GM10266 (cell line): ENCODE data around the gene PACSIN3.

Source experiments
- DNase-seq: peaks from one replicate; pipeline ENCODE4 v3.0.0; 2012; ENCODE audit errors: extremely low spot score
- CTCF ChIP-seq: IDR thresholded peaks from 2 replicates; pipeline ENCODE4 v1.5.1; 2012; ENCODE audit warnings: mild to moderate bottlenecking, low read depth; ENCODE audit not compliant: control insufficient read depth, insufficient read depth; ENCODE audit errors: missing control alignments

PACSIN3 gene

GRCh38 chr11:47147250-47147649, 39.0 kb downstream of the PACSIN3 start:
- no peak for DNase-seq
- no peak for TF ChIP-seq CTCF

DNA sequence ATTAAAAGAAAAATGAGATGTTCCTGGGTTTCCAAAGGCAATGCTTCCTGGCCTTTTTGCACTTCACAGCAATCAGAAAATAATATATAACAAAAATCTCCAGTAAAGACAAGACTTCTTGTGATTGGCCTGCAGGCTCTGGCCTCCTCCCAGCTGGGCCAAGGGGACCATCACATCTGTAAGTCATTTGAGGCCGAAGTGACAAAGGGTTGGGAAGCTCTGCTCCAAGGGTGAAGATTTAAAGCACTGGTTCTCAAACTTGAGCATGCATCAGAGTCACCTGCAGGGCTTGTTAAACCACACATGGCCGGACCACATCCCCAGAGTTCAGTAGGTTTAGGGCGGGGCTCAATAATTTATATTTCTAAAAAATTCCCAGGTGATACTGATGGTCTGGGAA, 41.7 kb downstream of the PACSIN3 start:
- no peak for DNase-seq
- TF ChIP-seq CTCF = no peak

GRCh38 chr11:47143322-47143721, 42.9 kb downstream of the PACSIN3 start:
- no peak for TF ChIP-seq CTCF

GRCh38 chr11:47139878-47140277, 46.4 kb downstream of the PACSIN3 start:
- no peak for TF ChIP-seq CTCF
- DNase-seq = no peak

More at GRCh38 chr11:47143322-47143721, 42.9 kb downstream of the PACSIN3 start:
- no peak for DNase-seq

DNA sequence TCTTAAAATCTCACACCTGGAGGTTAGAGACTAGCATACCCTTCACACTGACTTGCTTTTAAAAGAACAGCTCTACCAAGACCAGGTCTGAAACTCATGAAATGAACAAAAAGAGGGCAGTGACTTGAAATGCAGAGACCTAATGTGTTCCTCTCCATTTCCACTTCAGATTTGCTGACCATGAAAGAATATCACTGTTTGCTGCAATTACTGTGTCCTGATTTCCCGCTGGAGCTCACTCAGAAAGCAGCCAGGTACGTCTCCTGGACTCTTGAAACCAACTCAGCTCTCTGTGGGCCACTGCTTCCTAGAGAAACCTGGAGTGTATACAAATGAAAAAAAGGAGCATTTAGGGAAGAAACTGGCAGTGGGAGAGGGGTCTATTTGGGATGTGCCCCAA, 48.8 kb downstream of the PACSIN3 start:
- no peak for TF ChIP-seq CTCF
- DNase-seq = no peak

- no peak for DNase-seq
- TF ChIP-seq CTCF = no peak
Observed at GRCh38 chr11:47136921-47137320, 49.3 kb downstream of the PACSIN3 start.

GRCh38 chr11:47136327-47136726, 49.9 kb downstream of the PACSIN3 start:
- no peak for TF ChIP-seq CTCF
- no peak for DNase-seq

DNA sequence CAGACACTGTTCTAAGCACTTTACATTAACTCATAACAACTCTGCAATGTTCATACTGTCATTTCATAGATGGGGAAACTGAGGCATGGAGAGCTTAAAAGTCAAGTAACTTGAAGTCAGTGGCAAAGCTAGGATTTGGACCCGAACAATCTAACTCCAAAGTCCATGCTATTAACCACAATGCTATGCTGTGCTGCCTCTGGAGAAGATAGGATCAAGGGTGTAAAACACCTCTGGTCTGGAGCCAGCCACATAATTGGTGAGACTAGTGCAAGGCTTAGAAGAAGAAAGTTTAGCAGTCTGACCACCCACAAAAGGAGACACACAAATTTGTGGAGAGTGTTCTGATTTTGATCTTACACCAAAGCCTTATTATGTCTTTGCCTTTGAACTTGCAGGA, 53.3 kb downstream of the PACSIN3 start:
- no peak for TF ChIP-seq CTCF
- no peak for DNase-seq
